ENCODE measurements around the gene EGFL6.
"Not testable (repeated sequence)": the region's sequence is repeated elsewhere in the genome, so short reads cannot be mapped to it uniquely, and the experiment has no call there.

The EGFL6 gene

GRCh38 chrX:13597874-13598273, 28.5 kb downstream of the EGFL6 start:
- DNase-seq (ENCODE audit: low read depth, low spot score): no peak

DNA sequence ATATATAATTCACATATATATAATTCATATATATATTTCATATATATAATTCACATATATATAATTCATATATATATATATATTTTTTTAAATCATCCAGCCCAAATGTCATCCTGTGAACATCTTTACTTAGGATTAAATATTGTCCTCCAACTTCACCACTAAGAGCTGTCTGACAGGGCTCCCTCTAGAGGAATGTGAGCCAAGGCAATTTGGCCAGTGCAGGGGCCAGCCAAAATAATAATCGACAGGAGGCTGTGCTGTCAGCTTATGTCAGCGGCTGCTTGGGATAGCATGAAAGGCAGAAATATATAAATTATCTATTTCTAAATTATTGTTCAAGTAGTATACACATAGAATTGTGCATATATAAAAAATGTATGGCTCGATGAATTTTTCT, 29.5 kb downstream of the EGFL6 start:
- no peak for DNase-seq (ENCODE audit: low read depth, low spot score)

DNA sequence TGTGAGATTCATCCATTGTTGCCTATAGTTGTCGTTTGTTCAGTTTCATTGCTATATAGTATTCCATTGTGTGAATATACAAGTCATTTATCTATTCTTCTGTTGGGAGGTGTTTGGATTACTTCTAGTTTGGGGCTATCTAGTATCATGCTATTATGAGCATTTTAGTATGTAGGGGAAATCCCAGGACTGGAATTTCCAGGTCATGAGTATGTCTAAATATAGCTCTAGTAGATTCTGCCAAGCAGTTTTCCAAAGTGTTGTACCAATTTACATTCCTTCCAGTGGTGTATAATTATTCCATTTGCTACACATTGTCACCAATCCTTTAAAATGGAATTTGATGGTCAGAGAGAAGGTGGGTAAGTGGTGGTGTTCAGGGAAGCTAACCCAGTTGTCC, 30.1 kb downstream of the EGFL6 start:
- no peak for DNase-seq (ENCODE audit: low read depth, low spot score)

- no peak for DNase-seq (ENCODE audit: low read depth, low spot score)
These were observed 36.2 kb downstream of the EGFL6 start for GRCh38 chrX:13605611-13606010.

DNA sequence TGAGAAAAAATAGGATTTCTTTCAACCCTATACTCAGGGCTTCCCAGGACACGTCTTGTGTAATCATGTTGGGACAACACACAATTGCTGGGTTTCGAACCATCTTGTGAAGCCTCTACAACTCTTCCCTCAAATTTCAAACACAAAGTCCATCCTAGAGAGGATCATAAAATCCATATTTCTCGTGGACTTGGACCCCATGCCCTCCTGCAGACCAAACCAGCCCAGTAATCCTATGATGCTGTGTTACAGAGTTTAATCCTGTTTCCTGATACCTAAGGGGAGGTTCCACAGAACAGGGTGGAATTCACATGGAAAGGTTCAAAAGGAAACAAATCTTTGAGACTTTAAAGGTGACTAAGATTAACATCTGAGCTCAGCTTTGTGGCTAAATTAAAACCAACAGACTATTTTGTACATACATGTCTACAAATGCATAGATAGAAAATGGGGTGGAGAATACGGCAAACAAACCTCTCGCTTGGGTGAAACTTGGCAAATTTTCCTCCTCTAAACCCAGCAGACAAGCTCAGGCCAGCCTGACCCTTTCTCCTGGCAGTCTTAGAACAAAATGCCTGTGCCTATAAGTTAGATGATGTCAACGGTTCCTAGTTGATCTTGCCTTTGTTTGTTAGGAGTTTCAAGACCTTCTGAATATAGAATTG, 38.1 kb downstream of the EGFL6 start:
- no peak for DNase-seq (ENCODE audit: low read depth, low spot score)

DNA sequence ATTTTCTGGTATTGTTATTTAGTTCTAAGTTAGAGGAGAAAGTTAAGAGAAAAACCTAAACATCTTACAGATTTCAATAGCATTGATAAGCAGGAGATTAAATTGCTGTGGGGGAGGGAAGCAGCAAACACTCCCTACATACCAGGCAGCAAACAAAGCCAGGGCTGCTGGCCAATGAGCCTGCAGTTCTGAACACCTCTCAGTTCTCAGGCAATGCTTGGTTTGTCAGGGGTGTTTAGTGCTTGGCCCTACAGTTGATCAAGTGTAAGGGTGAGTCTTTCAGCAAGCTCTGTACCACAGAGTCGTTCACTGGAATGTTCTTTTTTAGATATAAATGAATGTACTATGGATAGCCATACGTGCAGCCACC, 38.6 kb downstream of the EGFL6 start:
- DNase-seq (ENCODE audit: low read depth, low spot score): no peak

GRCh38 chrX:13614154-13614553, 44.8 kb downstream of the EGFL6 start:
- DNase-seq (ENCODE audit: low read depth, low spot score): no peak

DNA sequence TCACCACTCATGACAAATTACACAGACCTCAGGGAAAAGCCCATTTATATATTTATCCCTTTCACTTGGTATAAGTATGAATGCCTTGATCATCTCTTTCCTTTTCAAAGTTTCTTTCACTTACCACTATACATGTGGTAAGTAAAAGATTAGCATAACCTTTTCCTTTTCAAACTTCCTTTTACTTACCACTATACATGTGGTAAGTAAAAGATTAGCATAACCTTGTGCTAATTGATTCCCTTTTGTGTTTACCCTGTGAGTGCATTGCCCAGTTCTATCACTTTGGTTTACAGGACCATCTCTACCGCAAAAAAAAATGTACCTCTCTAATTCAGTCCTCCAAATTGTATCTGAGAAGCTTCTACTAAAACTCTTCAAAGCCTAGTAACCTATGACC, 50.8 kb downstream of the EGFL6 start:
- DNase-seq (ENCODE audit: low read depth, low spot score): no peak

- DNase-seq (ENCODE audit: low read depth, low spot score): no peak
These were observed 53.1 kb downstream of the EGFL6 start for GRCh38 chrX:13622401-13622964.

DNA sequence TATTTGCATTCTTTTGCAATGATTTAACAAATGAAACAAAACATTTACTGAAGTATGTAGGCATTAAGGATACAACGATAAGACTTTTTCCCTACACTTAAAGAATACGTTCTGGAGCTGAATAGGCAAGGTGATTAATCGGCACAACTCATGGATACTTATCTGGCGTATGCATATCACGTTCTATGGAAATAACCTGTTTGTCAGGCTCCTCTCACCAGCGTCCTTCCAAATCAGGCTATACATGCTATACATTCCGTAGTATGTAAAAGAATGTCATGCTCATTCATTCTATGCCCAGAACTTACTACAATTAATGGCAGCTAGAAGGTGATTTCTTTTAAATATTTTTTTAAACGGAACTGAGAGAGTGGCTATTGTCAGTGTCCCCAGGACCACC, 57.9 kb downstream of the EGFL6 start:
- DNase-seq (ENCODE audit: low read depth, low spot score): no peak

- not testable (repeated sequence) for DNase-seq (ENCODE audit: low read depth, low spot score)
These were observed 67.8 kb downstream of the EGFL6 start for GRCh38 chrX:13637224-13637623.

GRCh38 chrX:13638021-13638420, 68.6 kb downstream of the EGFL6 start:
- no peak for DNase-seq (ENCODE audit: low read depth, low spot score)

DNA sequence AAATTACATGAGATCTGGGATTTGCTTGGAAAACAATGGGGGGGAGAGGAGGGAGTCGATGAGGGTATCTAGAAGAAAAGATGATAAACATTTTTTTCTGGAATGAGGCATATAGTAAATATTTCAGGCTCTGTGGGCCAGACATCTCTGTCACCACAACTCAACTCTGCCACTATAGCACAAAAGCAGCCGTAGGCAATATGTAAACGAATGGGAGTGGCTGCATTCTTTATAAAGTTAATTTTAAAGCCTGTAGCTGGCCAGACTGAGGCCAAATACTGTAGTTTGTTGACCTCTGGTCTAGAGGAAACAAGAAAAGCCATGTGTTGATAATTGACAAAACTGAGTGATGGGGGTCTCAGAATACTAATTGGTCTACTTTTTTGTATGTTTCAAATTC, 69.4 kb downstream of the EGFL6 start:
- no peak for DNase-seq (ENCODE audit: low read depth, low spot score)

DNA sequence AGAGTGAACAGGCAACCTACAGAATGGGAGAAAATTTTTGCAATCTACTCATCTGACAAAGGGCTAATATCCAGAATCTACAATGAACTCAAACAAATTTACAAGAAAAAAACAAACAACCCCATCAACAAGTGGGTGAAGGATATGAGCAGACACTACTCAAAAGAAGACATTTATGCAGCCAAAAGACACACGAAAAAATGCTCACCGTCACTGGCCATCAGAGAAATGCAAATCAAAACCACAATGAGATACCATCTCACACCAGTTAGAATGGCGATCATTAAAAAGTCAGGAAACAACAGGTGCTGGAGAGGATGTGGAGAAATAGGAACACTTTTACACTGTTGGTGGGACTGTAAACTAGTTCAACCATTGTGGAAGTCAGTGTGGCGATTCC, 72.3 kb downstream of the EGFL6 start:
- not testable (repeated sequence) for DNase-seq (ENCODE audit: low read depth, low spot score)

- DNase-seq (ENCODE audit: low read depth, low spot score): no peak
These were observed 76.2 kb downstream of the EGFL6 start for GRCh38 chrX:13645464-13646153.

- no peak for DNase-seq (ENCODE audit: low read depth, low spot score)
These were observed 76.8 kb downstream of the EGFL6 start for GRCh38 chrX:13646154-13646549.

- DNase-seq (ENCODE audit: low read depth, low spot score): no peak
These were observed 78.4 kb downstream of the EGFL6 start for GRCh38 chrX:13647709-13648212.

- DNase-seq (ENCODE audit: low read depth, low spot score): not testable (repeated sequence)
These were observed 78.9 kb downstream of the EGFL6 start for GRCh38 chrX:13648336-13648735.

- DNase-seq (ENCODE audit: low read depth, low spot score): no peak
These were observed 80.4 kb downstream of the EGFL6 start for GRCh38 chrX:13649838-13650237.

- no peak for DNase-seq (ENCODE audit: low read depth, low spot score)
These were observed 80.9 kb downstream of the EGFL6 start for GRCh38 chrX:13650318-13650717.

GRCh38 chrX:13651150-13651549, 81.7 kb downstream of the EGFL6 start:
- DNase-seq (ENCODE audit: low read depth, low spot score): no peak

GRCh38 chrX:13652287-13652793, 82.9 kb downstream of the EGFL6 start:
- DNase-seq (ENCODE audit: low read depth, low spot score): no peak
